ENCODE results near the gene DNAH5.
A peak's percentile ranks its signal among the peaks of the same experiment; 100 is the strongest.

The DNAH5 gene

DNA sequence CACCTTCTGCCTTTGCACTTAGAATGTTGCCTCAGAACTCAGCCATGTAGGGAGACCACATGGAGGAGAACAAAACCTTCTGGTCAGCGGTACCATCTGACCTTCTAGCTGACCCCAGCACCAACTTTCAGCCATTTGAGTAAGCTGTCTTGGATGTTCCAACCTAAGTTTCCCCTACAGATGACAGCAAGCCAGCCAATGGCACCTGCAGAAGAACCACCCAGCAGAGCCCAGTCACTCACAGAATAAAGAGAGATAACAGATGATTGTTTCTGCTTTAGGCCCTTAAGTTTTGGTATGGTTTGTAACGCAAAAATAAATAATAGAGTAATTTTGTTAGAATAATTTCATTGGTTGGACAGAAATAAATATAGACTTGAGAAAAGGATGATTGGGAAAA lies 10.4 kb downstream of the DNAH5 start:
- no peak for DNase-seq

- no peak for DNase-seq
Measured at GRCh38 chr5:13932561-13932960, 11.9 kb downstream of the DNAH5 start.

- DNase-seq: no peak
Measured at GRCh38 chr5:13932011-13932410, 12.5 kb downstream of the DNAH5 start.

DNA sequence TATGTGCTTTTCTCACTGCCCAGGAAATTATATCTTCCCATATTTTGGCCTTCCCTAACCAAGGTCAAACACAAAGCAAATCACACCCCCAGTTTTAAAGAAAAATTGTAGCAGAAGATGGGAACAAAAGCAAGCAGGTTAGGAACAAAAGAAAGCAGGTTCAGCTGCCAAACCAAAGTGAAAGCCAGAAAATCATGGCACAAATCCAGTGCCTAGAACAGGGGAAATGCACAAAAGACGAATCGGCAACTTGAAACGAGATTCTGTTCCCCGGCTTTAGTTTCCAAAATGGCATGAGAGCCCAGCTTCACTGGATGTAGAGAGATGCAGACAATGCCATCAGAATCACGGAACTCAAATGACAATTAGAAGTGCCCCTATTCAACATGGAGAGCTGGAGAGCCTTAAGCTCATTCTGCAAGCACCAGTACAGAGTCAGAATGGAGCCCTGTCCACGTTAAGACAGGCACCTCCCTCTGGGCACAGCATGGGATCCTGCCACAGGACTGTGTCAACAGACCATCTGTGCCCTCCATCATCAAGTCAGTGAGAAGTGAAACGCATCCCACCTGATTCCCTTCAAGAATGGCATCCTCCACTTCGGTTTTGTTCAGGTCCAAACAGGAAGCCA lies 13.8 kb downstream of the DNAH5 start:
- peak; percentile 73 for DNase-seq

GRCh38 chr5:13926731-13927130 lies 17.8 kb downstream of the DNAH5 start:
- DNase-seq: no peak

DNA sequence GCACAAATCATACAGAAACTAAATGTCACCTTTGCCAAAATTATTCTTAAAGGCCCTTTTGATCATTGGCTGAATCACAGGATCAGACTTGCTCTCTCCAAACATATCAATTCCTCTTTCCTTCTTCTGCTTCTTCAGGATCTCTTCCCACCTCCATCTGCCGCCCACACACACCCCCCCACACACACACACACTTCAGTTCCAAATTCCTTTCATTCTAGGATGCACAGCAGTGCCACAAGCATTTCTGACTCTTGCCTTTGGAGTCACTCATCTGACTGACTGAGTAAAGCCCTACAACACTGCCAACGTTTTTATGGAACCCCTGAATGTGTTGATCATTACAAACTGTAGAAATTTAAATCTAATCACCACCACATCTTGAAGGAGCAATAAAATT lies 22.9 kb downstream of the DNAH5 start:
- no peak for DNase-seq

DNA sequence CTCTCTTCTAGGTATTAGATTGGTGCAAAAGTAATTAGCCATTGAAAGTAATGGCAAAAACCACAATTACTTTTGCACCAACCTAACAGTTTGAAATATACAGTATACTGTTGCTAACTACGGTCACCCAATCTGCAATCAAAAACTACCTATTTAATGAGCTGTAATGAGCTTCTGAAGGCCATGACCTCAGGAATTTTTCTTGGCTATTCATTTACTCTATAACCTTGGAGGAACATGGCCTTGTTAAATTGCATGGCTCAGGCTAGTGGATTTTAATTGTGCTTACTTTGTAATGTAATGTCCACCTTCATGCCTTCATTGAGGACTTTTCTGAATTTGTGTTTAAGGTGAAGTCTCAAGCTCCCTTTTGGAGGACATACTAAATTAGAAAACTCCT lies 24.7 kb downstream of the DNAH5 start:
- no peak for DNase-seq

- DNase-seq: no peak
Measured at GRCh38 chr5:13919087-13919486, 25.4 kb downstream of the DNAH5 start.

DNA sequence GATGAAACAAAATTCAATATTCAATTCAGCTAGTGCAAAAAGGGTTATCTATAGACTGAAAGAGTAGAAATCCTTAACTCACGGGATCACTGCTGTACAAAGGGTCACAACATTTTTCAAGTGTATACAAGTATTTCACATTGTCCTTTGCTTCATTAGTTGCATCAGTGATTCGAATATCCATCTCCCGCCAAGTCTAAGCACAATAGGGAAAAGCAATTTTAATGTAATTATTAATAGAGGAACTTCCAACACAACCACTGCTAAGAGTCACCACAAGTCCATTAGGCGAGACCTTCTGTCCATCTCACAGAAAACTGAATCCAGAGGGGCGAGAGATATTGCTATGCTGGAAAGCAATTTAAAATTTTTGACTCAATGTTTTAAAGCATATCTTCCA lies 27.4 kb downstream of the DNAH5 start:
- no peak for DNase-seq

- no peak for DNase-seq
Measured at GRCh38 chr5:13913962-13914361, 30.5 kb downstream of the DNAH5 start.

DNA sequence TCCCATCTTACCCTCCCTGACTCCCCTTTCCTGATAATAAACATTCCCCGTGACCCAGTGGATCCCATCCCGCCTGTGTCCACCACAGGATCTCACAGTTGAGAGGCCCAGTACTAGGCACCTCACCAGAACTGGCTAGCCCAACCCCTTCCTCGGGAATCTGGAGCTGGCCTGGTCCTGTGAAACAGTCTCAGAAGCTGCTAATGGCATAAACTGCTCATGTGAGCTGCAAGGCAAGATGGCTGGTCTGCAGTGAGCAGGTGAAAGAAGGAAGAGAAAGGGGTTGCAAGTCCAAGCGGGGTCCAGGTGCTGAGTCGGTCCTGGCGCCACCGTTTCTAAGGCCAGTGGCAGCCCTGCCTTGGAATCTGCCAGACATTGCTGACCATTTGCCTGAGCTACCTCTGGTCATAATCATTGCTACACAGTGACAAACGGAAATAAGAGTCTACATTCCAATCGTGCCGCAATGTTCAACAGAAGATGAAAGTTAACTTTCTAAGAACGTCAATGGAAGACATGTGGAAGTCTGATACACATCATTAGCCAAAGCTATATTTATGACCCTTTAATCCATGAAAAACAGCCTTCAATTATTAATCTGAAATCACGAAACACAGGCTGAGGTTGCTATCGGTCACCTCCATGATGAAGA lies 33.7 kb downstream of the DNAH5 start:
- DNase-seq: no peak

GRCh38 chr5:13910201-13910600 lies 34.3 kb downstream of the DNAH5 start:
- DNase-seq: no peak

GRCh38 chr5:13909271-13909670 lies 35.2 kb downstream of the DNAH5 start:
- DNase-seq: no peak

DNA sequence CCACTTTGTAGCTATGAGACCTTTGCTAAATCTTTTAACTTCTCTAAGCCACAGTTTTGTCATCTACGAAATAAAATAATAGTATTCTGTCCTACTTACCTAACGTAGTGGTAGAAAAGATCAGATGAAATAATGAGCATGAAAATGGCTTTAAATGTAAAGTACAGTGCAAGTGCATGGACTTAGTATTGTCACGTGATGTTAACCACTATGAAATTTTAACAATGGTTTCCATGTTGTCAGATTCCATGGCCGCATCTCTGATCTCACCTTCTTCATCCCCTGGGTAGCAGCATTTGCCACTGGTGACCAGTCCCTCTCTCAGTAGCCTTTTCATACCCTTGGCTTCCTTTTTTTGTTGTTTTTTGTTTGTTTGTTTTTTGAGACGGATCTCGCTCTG lies 45.9 kb downstream of the DNAH5 start:
- DNase-seq: no peak

DNA sequence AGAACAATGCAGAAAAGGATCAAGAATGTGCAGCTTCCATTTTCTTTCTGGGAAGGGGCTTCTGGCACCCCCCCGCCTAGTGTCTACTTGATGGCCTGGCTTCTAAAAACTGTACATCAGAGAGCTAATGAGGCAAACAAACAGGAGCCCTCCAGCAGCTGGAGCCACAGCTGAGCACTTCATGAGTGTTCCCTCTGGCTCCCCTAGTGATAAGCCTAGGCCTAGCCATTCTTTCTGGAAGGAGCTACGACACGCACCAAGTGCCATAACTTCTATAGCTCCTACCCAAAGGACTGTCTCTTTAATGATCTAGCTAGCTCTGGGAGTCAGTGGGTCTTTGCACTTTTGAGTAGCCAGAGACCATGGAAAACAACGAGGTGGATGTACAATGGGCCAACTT lies 66.1 kb downstream of the DNAH5 start:
- no peak for DNase-seq

- no peak for DNase-seq
Measured at GRCh38 chr5:13866792-13867191, 77.7 kb downstream of the DNAH5 start.

DNA sequence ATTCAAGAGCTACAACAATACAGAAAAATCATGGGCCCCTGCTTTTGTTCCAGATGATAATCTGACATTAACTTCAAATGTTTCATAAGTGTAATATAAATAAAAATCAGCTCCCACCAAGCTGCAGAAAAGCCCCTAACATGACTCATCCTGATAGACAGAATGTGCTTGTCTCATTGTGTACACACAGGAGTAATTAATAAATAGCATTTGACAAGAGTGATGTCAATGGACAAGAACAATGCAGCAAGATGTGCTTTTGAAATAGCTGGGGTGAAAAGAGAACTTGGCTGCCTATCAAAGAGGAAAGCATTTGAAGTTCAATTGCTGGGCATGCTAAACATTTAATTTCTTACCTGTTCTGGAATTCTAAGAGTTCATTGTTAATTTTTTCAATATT lies 79.2 kb downstream of the DNAH5 start:
- peak; percentile 37 for DNase-seq

- DNase-seq: no peak
Measured at GRCh38 chr5:13860146-13860545, 84.3 kb downstream of the DNAH5 start.

- no peak for DNase-seq
Measured at GRCh38 chr5:13859270-13860065, 85.0 kb downstream of the DNAH5 start.

DNA sequence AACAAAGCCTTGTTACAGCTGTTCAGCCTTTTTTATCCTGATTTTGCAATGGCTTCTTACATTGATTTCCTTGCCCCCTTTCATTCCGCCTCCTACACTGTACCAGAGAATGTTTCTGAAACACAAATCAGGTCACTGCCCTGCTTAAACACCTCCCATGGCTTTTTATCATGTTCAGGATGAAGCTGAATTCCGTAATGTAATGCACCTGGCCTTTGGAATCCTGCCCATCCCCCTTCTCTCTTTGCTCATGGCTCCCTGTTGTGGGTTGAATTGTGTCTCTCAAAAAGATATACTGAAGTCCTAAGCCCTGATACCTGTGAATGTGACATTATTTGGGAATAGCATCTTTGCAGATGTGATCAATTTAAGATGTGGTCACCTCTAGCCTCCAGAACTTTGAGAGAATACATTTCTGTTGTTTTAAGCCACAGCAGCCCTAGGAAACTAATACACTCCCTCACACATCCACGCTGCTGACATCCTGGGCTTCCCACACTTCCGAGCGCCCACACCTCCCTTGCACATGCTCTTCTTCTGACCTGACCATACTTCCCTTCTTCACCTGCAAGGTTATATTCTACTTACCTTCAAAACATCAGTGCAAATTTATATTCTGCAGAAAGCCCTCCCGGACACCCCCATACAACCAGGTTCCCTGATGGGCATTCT lies 101.2 kb downstream of the DNAH5 start:
- DNase-seq: no peak

DNA sequence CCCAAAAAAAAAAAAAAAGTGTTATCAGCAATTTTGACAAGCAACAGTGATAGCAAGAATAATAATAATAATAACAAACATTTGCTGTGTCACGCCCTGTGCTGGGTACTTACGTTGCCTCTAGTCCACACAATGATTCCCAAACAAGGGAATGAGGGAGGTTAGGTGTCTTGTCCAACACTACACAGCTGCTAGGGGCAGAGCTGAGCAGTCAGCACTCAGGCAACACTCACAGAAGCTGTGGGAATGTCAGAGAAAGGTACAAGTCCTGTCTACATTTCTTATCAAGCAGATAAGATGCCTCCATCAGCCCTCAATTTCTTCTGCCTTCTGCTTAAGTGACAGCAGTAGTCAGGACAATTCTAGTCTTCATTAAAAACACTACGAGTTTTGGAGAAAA lies 111.0 kb downstream of the DNAH5 start:
- no peak for DNase-seq

- DNase-seq: peak; percentile 14
Measured at GRCh38 chr5:13831351-13831750, 113.1 kb downstream of the DNAH5 start.

DNA sequence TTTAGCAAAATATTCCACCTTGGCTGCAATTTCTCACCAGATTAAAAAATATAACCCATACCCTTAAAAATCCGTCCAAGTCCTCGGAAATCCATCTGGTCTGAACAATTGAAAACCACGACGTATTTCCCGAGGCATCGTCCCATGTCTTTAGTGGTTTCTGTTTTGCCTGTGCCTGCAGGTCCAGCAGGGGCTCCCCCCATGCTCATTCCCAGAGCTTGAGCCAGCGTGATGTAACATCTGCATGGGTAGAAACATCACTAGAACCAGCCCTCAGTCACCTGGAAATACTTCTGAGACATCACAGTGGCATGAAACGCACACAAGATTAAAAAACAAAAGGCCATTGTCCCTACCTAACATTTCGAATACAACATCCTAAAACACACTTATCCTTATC lies 114.0 kb downstream of the DNAH5 start:
- DNase-seq: no peak

- no peak for DNase-seq
Measured at GRCh38 chr5:13821366-13821765, 123.1 kb downstream of the DNAH5 start.
